ENCODE results near the gene ECT2L.

- TF ChIP-seq, protein P1, sequence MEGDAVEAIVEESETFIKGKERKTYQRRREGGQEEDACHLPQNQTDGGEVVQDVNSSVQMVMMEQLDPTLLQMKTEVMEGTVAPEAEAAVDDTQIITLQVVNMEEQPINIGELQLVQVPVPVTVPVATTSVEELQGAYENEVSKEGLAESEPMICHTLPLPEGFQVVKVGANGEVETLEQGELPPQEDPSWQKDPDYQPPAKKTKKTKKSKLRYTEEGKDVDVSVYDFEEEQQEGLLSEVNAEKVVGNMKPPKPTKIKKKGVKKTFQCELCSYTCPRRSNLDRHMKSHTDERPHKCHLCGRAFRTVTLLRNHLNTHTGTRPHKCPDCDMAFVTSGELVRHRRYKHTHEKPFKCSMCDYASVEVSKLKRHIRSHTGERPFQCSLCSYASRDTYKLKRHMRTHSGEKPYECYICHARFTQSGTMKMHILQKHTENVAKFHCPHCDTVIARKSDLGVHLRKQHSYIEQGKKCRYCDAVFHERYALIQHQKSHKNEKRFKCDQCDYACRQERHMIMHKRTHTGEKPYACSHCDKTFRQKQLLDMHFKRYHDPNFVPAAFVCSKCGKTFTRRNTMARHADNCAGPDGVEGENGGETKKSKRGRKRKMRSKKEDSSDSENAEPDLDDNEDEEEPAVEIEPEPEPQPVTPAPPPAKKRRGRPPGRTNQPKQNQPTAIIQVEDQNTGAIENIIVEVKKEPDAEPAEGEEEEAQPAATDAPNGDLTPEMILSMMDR (IDR thresholded peaks at IDR 0.05; ENCODE audit: low read depth, low read length) = no peak
- TF ChIP-seq EZH2phosphoT487 (IDR thresholded peaks at IDR 0.05; ENCODE audit: low read depth) = no peak
Measured at GRCh38 chr6:138925806-138926205, 129.9 kb downstream of the ECT2L start.

Measured in OCI-LY3 (cell line).